SKM-1 treated with dmso at 0.1 percent for 144 hours (cell line): ENCODE data around the gene APMAP.

Source experiments
- DNase-seq: peaks from one replicate; lab custom pipeline; 2025; ENCODE audit not compliant: unreplicated experiment; lab: John Stamatoyannopoulos, UW

Gene APMAP

DNA sequence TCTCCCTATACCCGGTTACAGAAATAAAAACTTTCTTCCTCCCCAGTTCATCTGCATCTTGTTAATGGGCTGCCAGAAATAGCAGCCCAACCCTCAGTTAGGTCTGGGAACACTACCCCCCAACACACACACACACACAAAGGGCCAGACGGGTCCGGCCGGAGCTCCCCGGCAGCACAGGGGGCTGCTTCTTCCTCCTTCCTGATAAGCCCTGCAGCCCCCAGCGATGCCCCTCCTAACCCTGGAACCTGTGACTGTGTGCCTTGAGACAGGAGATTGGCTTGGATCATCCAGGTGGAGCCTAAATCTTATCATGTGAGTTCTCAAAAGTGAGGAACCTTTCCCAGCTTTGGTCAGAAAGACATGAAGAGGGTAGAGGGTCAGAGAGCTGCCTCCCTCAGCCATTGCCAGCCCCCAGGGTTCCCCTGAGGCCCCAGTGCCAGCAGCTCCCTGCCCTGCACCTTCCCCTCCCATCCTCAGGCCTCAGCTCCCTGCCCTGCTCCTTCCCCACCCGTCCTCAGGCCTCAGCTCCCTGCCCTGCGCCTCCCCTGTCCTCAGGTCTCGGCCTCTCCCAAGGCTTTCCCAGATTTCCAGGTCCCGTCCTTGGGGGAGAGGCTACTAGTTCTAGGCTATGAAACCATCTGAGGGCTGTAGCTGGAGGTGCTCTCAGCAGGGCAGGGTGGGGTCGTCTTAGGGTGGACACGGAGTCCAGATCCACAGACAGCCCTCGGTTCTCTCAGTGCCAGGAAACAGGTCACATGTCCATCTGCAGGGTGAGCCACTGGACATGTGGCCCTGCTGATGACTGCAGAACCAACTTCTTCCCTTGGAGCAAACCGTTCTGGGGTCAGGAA, 77.9 kb downstream of the APMAP start:
- DNase-seq, result no peak

DNA sequence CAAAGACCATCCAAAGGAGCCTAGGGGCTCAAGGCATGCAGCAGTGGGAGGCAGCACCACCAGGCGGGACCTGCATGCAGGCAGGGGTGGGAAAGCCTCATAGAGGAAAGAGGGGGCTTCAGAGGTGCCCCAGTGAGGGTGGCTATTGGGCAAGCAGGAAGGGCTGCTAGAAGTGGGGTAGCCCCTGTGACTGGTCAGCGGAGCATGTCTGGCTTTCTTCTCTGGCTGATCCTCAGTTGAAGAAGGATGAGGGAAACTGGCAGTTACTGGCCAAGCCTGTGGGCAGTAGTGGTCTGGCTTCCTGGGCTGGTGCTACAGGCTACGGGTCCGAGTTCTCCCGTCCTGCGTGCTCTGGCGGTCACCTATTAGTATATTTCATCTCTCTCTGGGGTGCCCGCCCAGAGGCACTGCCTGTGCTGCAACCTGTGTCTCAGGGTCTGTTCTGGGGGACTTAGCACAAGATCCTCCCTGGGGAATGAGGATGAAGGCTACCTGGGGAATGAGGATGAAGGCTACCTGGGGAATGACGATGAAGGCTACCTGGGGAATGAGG, 79.4 kb downstream of the APMAP start:
- no peak for DNase-seq
